Measurements from ENCODE around the gene PLA2G6. TPM values are rescaled to one million over a fixed set of nuclear protein-coding genes. Genes with fewer than 3 reads are reported as not detected.

The PLA2G6 gene
- total RNA-seq, 4 donors from 2014 or later, result 4.4 to 30.5 (median 22.0) TPM

DNA sequence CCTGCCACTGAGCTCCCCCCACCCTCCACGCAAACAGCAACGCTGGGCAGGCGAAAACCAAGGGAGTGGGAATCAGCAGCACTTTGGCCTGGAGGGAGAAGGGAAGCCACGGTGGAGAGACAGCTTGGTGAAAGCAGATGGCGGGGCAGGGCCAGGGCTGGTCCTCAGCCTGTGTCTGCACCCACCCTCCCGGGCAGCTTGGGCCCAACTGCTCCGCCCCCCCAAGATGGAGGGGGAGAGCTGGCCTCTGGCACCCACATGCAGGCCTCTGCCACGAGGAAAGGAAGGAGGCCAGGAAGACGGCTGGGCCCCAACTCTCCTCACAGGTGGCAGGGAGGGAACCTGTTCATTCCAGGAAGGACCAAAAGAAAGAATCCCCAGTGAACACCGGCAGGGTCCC lies 38.0 kb upstream of the PLA2G6 start:
- Histone ChIP-seq H3K36me3 (peaks cover 0 to 65% of the 10 kb centered on the region in 2 donors), H3K4me3 (no peak overlapping the region), H3K27me3 (no peaks in the 10 kb centered on the region), H3K9me3 (no peaks in the 10 kb centered on the region), H3K4me1 (peaks cover 0 to 36% (median 27%) of the 10 kb centered on the region in 3 donors), H3K27ac (peak overlapping the region; percentile 12 to 91 (median 86))
- no peak for TF ChIP-seq POLR2AphosphoS5 (IDR thresholded peaks at IDR 0.05)
- TF ChIP-seq EP300 (IDR thresholded peaks at IDR 0.05), result no peak
- TF ChIP-seq, protein P1, sequence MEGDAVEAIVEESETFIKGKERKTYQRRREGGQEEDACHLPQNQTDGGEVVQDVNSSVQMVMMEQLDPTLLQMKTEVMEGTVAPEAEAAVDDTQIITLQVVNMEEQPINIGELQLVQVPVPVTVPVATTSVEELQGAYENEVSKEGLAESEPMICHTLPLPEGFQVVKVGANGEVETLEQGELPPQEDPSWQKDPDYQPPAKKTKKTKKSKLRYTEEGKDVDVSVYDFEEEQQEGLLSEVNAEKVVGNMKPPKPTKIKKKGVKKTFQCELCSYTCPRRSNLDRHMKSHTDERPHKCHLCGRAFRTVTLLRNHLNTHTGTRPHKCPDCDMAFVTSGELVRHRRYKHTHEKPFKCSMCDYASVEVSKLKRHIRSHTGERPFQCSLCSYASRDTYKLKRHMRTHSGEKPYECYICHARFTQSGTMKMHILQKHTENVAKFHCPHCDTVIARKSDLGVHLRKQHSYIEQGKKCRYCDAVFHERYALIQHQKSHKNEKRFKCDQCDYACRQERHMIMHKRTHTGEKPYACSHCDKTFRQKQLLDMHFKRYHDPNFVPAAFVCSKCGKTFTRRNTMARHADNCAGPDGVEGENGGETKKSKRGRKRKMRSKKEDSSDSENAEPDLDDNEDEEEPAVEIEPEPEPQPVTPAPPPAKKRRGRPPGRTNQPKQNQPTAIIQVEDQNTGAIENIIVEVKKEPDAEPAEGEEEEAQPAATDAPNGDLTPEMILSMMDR (IDR thresholded peaks at IDR 0.05), result no peak
- TF ChIP-seq POLR2A (IDR thresholded peaks at IDR 0.05), result no peak
- 80% methylated on average over 1 of the region's 10 CpGs; no CpG with 5 or more reads in 1 of the 2 donors for WGBS, 2 donors (ENCODE audit: low coverage in 1 of 2)
- no peak for ATAC-seq

DNA sequence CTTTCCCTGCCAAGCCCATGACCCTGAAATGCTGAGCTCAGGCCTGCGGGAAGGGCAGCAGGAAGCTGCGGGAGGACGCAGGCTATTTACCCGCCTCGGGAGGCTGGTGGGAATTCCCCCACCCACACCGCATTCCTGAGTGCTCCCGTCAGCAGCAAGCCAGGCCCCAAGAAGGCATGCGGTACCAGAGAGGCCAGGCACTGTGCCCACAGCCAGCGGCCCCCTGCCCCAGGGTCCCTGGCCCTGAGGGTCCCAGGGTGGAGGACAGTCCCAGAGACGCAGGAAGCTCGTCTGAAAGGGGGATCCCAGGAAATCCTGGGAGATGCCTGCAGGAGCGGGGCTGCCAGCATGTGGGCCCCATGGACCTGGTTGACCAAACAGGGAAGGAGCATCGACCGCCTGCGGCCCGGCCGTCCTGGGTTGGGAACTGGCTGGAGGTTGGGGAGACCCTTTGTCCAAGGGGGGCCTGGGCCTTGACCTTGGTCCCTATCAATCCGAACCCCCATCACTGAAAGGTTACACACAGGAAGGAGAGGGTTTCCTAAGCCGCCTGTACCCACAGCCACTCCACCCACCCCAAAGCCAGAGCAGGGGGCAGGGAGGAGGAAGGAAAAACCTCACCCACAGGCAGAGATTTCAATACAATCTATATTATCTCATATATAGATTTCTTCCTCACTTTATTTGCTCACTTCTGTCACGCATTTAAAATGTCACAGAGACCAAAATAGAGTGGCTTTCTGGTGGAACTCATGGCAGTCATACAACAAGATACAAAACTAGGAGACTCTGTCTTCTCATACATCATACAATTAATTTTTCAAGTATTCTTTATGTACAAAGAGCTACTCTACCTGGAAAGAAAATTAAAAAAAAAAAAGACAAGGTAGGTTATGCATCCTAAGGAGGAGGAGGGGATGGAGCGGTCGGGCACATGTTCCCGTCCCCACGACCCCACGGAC lies 37.3 kb upstream of the PLA2G6 start:
- H3K27ac ChIP-seq, result peak overlapping the region; percentile 62 to 91 (median 86)
- peak; percentile 89 for ATAC-seq
- H3K9me3 ChIP-seq, result no peaks in the 10 kb centered on the region
- peak overlapping the region in 1 of 2 donors; percentile 4 for H3K4me3 ChIP-seq
- no peaks in the 10 kb centered on the region for H3K27me3 ChIP-seq
- H3K4me1 ChIP-seq, result peaks cover 0 to 43% (median 32%) of the 10 kb centered on the region in 3 donors
- TF ChIP-seq POLR2AphosphoS5 (IDR thresholded peaks at IDR 0.05) (peak; percentile 90), POLR2A (IDR thresholded peaks at IDR 0.05) (no peak), EP300 (IDR thresholded peaks at IDR 0.05) (no peak)
- H3K36me3 ChIP-seq, result peaks cover 0 to 65% of the 10 kb centered on the region in 2 donors
- WGBS, 2 donors (ENCODE audit: low coverage in 1 of 2), result 52 to 100% methylated on average over 1 to 8 of the region's 25 CpGs

DNA sequence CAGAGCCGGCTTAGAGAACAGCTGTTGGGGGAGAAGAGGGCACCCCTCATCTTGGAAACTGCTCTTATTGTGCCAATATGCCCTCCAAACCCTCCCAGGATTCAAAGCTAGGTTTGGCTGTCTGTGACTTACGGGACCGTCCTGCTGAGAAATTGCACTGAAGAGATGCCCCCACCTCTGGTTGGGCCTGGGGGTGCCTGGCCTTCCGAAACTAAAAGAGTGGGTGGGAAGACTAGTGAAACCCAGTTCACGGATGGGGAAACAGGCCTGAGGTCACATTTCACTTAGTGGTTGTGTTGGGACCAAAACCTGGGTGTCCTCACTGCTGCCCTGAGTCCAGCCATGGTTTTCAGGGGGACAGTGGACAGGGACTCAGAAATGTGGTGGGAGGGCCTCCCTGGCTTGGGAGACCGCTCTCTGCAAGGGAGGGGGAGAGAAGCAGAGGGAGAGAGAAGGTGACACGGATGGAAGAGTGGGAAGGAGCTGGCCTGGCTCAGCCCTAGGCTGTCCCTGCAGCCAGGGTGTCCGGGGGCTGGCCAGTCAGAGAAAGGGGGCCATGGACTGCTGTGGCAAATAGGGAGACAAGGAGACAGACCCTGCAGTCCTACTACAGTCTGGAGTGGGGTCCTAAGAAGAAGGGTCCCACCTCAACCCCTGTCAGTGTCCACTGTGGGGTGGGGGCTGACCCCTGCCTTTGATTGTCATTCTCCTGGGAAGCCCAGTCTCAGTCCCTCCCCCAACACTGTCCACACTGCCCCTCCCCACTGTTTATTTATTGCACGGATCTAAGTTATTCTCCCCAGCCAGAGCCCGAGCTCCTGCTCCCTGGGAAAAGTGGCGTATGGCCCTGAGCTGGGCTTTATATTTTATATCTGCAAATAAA lies 33.8 kb upstream of the PLA2G6 start:
- TF ChIP-seq, protein P1 (IDR thresholded peaks at IDR 0.05), result no peak
- TF ChIP-seq POLR2A (IDR thresholded peaks at IDR 0.05), result no peak
- TF ChIP-seq POLR2AphosphoS5 (IDR thresholded peaks at IDR 0.05), result no peak
- no peak for TF ChIP-seq EP300 (IDR thresholded peaks at IDR 0.05)
- WGBS, 2 donors (ENCODE audit: low coverage in 1 of 2), result 83 to 86% methylated on average over 3 to 4 of the region's 11 CpGs
- H3K36me3 ChIP-seq, result peaks cover 0 to 32% of the 10 kb centered on the region in 2 donors
- no peak for ATAC-seq
- peak overlapping the region in 2 of 4 donors; percentile 52 to 70 for H3K27ac ChIP-seq
- no peaks in the 10 kb centered on the region for H3K27me3 ChIP-seq
- H3K4me3 ChIP-seq, result no peak overlapping the region
- H3K9me3 ChIP-seq, result no peaks in the 10 kb centered on the region
- H3K4me1 ChIP-seq, result peaks cover 0 to 48% (median 35%) of the 10 kb centered on the region in 3 donors

DNA sequence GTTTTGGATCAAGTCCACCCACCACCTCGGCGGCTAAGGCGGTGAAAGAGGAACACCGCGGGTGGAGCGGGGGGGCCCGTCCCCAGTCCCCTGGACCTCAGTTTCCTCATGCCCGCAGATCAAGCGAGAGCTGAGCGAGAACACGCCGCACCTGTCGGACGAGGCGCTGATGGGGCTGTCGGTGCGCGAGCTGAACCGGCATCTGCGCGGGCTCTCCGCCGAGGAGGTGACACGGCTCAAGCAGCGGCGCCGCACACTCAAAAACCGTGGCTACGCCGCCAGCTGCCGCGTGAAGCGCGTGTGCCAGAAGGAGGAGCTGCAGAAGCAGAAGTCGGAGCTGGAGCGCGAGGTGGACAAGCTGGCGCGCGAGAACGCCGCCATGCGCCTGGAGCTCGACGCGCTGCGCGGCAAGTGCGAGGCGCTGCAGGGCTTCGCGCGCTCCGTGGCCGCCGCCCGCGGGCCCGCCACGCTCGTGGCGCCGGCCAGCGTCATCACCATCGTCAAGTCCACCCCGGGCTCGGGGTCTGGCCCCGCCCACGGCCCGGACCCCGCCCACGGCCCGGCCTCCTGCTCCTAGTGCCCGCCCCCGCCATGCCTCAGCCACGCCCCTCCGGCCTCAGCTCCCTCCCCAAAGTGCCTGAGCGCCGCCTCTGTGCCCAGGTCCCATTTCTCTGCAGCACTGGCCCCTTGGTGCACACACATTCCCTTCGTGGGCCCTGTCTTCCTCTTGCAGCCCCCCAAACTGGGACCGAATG lies 32.8 kb upstream of the PLA2G6 start:
- ATAC-seq, result peak; percentile 50
- Histone ChIP-seq H3K36me3 (peaks cover 0 to 30% of the 10 kb centered on the region in 2 donors), H3K4me3 (peak overlapping the region in 1 of 2 donors; percentile 31), H3K9me3 (no peaks in the 10 kb centered on the region), H3K27ac (peak overlapping the region in 2 of 4 donors; percentile 52 to 70), H3K27me3 (no peaks in the 10 kb centered on the region), H3K4me1 (peaks cover 0 to 39% (median 26%) of the 10 kb centered on the region in 3 donors)
- TF ChIP-seq EP300 (IDR thresholded peaks at IDR 0.05), result no peak
- TF ChIP-seq, protein P1 (IDR thresholded peaks at IDR 0.05), result peak in 3 of 4 experiments; percentile 26 to 56 (median 34)
- 56% methylated on average over 3 of the region's 81 CpGs; no CpG with 5 or more reads in 1 of the 2 donors for WGBS, 2 donors (ENCODE audit: low coverage in 1 of 2)
